CD4-positive, alpha-beta T cell (primary cell): ENCODE measurements around the gene RBM33. TPM values are rescaled to one million over a fixed set of nuclear protein-coding genes. Genes with fewer than 3 reads are reported as not detected.

Experiments used
- ATAC-seq: fragments of 200-7000 bp; cut with Tn5 transposase; one replicate; pipeline ENCODE4 v1.10.0; 2022; ENCODE audit warnings: mild to moderate bottlenecking; ENCODE audit not compliant: poor library complexity
- CTCF ChIA-PET: fragments of 350-600 bp; sonication (Branson Sonifier 250); formaldehyde crosslinking; loops from one replicate; lab custom pipeline; 2021; ENCODE audit warnings: antibody characterized with exemption, inconsistent platforms; lab: Charles Lee
- POLR2A ChIA-PET: fragments of 350-600 bp; sonication (Branson Sonifier 250); formaldehyde crosslinking; loops from one replicate; lab custom pipeline; 2021; ENCODE audit warnings: antibody characterized with exemption, inconsistent platforms; lab: Charles Lee
- DNase-seq, 14 experiments: peaks; one replicate each; pipeline ENCODE4 v3.0.0-alpha.2; 2013 to 2020; ENCODE audit warnings: mixed read lengths in 2 of 14
- H3K27ac ChIP-seq, 2 donors: one replicate each; pipeline versions ENCODE4 v1.5.1 to v1.7.0; 2013; ENCODE audit warnings: low read length in 2 of 2, low read depth in 1 of 2, mild to moderate bottlenecking in 1 of 2
- H3K27me3 ChIP-seq, 2 experiments: 1 replicate in 1 of 2; 2 replicates in 1 of 2; pipeline versions ENCODE4 v1.6.1 to v1.7.0; 2013; ENCODE audit warnings: low read length in 2 of 2, control low read depth in 1 of 2, mild to moderate bottlenecking in 1 of 2, moderate library complexity in 1 of 2; ENCODE audit not compliant: insufficient read depth in 2 of 2, control insufficient read depth in 1 of 2
- H3K36me3 ChIP-seq: one replicate; pipeline ENCODE4 v1.6.1; 2013; ENCODE audit warnings: low read length, control low read depth; ENCODE audit not compliant: insufficient read depth
- H3K4me1 ChIP-seq: one replicate; pipeline ENCODE4 v1.6.1; 2013; ENCODE audit warnings: low read length, control low read depth; ENCODE audit not compliant: insufficient read depth
- H3K4me3 ChIP-seq: one replicate; pipeline ENCODE4 v1.5.1; 2013; ENCODE audit warnings: mild to moderate bottlenecking, low read length, moderate library complexity
- H3K9me3 ChIP-seq, 2 experiments: 1 replicate in 1 of 2; 2 replicates in 1 of 2; pipeline versions ENCODE4 v1.6.1 to v1.7.0; 2013; ENCODE audit warnings: low read length in 2 of 2, mild to moderate bottlenecking in 2 of 2, control low read depth in 1 of 2, moderate library complexity in 1 of 2; ENCODE audit not compliant: control insufficient read depth in 1 of 2, insufficient read depth in 1 of 2
- H3K27ac Mint-ChIP-seq: one replicate; pipeline ENCODE4 v1.8.0; 2020; ENCODE audit warnings: mixed read lengths
- H3K27me3 Mint-ChIP-seq: one replicate; pipeline ENCODE4 v1.8.0; 2021; ENCODE audit warnings: mixed read lengths
- H3K36me3 Mint-ChIP-seq: one replicate; pipeline ENCODE4 v1.8.0; 2021; ENCODE audit warnings: low read depth, mixed read lengths
- H3K4me1 Mint-ChIP-seq: one replicate; pipeline ENCODE4 v1.8.0; 2021; ENCODE audit warnings: low read depth, mixed read lengths
- H3K4me3 Mint-ChIP-seq: one replicate; pipeline ENCODE4 v1.8.0; 2020; ENCODE audit warnings: mild to moderate bottlenecking, mixed read lengths
- H3K9me3 Mint-ChIP-seq: one replicate; pipeline ENCODE4 v1.8.0; 2020; ENCODE audit warnings: mixed read lengths
- CTCF ChIP-seq: fragments of 200-600 bp; IDR thresholded peaks from one replicate; pipeline ENCODE4 v1.8.0; 2022; ENCODE audit warnings: antibody characterized with exemption, mild to moderate bottlenecking
- intact Hi-C, 2 experiments: fragments of 100-400 bp; cut with DNase I in 1 of 2; cut with micrococcal nuclease in 1 of 2; formaldehyde crosslinking; loops; one replicate each; pipeline versions ENCODE4 v1.15.1 to v1.9.0; 2023 to 2025; cut with DNase I, micrococcal nuclease
- total RNA-seq, 174 experiments: library from RNA in 2 of 174; stranded (reverse) in 2 of 174; gene quantifications; one replicate each; pipeline ENCODE4 v1.2.3 and lab custom pipeline; 2021 to 2026

Gene RBM33
- total RNA-seq, 2 experiments from 2014 or later: 178 to 184 TPM

GRCh38 chr7:155722936-155723335, 78.5 kb downstream of the RBM33 start:
- Mint-ChIP-seq H3K27me3 (no peaks in the 10 kb centered on the region), H3K27ac (no peak overlapping the region), H3K36me3 (peaks cover 82% of the 10 kb centered on the region), H3K4me3 (no peak overlapping the region), H3K4me1 (peaks cover 51% of the 10 kb centered on the region), H3K9me3 (no peaks in the 10 kb centered on the region)
- Histone ChIP-seq H3K9me3 (no peaks in the 10 kb centered on the region), H3K4me3 (no peak overlapping the region), H3K36me3 (peaks cover 35% of the 10 kb centered on the region), H3K27me3 (no peaks in the 10 kb centered on the region), H3K4me1 (peaks cover 2% of the 10 kb centered on the region), H3K27ac (no peak overlapping the region)
- ATAC-seq (no peak), DNase-seq (no peak)
- ChIA-PET CTCF (no interaction called here), POLR2A (interaction anchor here (0.6 kb wide), 1 partner anchor 15 kb away, joined by 3 read pairs; no protein-coding TSS in a partner anchor)
- intact Hi-C loops: no loop called here
- TF ChIP-seq CTCF: no peak

- no peak for TF ChIP-seq CTCF
- Histone ChIP-seq H3K27ac (no peak overlapping the region), H3K36me3 (peaks cover 38% of the 10 kb centered on the region), H3K4me1 (peaks cover 2% of the 10 kb centered on the region), H3K4me3 (no peak overlapping the region), H3K27me3 (no peaks in the 10 kb centered on the region), H3K9me3 (no peaks in the 10 kb centered on the region)
- Mint-ChIP-seq H3K27ac (peak overlapping the region; percentile 65), H3K27me3 (no peaks in the 10 kb centered on the region), H3K9me3 (no peaks in the 10 kb centered on the region), H3K4me3 (no peak overlapping the region), H3K36me3 (peaks cover 82% of the 10 kb centered on the region), H3K4me1 (peaks cover 55% of the 10 kb centered on the region)
- ChIA-PET CTCF (no interaction called here), POLR2A (no interaction called here)
- DNase-seq (peak in 1 of 14 experiments; percentile 13), ATAC-seq (peak; percentile 49)
- intact Hi-C loops: loop anchor here in 1 of 2 experiments (5.0 kb wide), 1 partner anchor 38 kb away; no protein-coding TSS in a partner anchor
Measured at GRCh38 chr7:155724327-155725005, 80.0 kb downstream of the RBM33 start.

- H3K27ac Mint-ChIP-seq: peak overlapping the region; percentile 65
- intact Hi-C loops: loop anchor here in 1 of 2 experiments (5.0 kb wide), 1 partner anchor 37 kb away; no protein-coding TSS in a partner anchor
Measured at GRCh38 chr7:155725006-155725355, 80.5 kb downstream of the RBM33 start.

More at GRCh38 chr7:155725006-155725355, 80.5 kb downstream of the RBM33 start:
- ChIA-PET CTCF (no interaction called here), POLR2A (no interaction called here)
- Histone ChIP-seq H3K4me1 (peaks cover 2% of the 10 kb centered on the region), H3K9me3 (no peaks in the 10 kb centered on the region), H3K36me3 (peaks cover 43% of the 10 kb centered on the region), H3K27me3 (no peaks in the 10 kb centered on the region), H3K27ac (no peak overlapping the region), H3K4me3 (no peak overlapping the region)
- Mint-ChIP-seq H3K9me3 (no peaks in the 10 kb centered on the region), H3K27me3 (no peaks in the 10 kb centered on the region), H3K4me3 (no peak overlapping the region), H3K4me1 (peaks cover 54% of the 10 kb centered on the region), H3K36me3 (peaks cover 85% of the 10 kb centered on the region)
- DNase-seq: no peak
- ATAC-seq: no peak
- no peak for TF ChIP-seq CTCF
